C4-2B (cell line): ENCODE measurements around the gene KSR2.
A peak's percentile ranks its signal among the peaks of the same experiment; 100 is the strongest.

ENCODE experiments used
- H3K27ac ChIP-seq: fragments of 450-650 bp; 2 replicates; pipeline ENCODE4 v1.5.1; 2017
- ZFX ChIP-seq: fragments of 450-650 bp; IDR thresholded peaks from 2 replicates; pipeline ENCODE4 v1.6.1; 2017
- TF ChIP-seq, protein P1 (sequence below): fragments of 450-650 bp; conservative IDR thresholded peaks from 2 replicates; pipeline ENCODE4 v1.5.1; 2017; ENCODE audit warnings: mild to moderate bottlenecking

The KSR2 gene

DNA sequence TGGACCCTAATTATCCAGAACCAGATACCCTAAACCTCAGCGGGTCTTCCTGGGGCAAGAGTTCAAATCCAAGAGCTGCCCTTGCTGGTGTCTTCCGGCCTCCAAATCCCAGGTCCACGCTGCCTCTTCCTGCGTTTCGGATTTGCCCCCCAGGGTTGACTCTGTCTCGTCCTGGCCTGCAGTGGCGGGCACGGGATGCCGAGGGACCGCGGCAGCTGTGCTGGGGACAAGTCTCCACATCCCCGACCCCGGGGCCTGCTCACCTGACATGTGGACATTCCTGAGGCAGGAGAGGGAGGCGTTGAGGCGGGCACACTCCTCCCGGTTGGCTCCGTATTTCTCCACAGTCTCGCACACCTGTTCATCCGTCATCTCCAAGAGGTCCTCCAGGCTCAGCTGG lies 113.6 kb downstream of the KSR2 start:
- TF ChIP-seq ZFX = no peak
- TF ChIP-seq, protein P1, sequence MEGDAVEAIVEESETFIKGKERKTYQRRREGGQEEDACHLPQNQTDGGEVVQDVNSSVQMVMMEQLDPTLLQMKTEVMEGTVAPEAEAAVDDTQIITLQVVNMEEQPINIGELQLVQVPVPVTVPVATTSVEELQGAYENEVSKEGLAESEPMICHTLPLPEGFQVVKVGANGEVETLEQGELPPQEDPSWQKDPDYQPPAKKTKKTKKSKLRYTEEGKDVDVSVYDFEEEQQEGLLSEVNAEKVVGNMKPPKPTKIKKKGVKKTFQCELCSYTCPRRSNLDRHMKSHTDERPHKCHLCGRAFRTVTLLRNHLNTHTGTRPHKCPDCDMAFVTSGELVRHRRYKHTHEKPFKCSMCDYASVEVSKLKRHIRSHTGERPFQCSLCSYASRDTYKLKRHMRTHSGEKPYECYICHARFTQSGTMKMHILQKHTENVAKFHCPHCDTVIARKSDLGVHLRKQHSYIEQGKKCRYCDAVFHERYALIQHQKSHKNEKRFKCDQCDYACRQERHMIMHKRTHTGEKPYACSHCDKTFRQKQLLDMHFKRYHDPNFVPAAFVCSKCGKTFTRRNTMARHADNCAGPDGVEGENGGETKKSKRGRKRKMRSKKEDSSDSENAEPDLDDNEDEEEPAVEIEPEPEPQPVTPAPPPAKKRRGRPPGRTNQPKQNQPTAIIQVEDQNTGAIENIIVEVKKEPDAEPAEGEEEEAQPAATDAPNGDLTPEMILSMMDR = no peak
- H3K27ac ChIP-seq = no peak overlapping the region

DNA sequence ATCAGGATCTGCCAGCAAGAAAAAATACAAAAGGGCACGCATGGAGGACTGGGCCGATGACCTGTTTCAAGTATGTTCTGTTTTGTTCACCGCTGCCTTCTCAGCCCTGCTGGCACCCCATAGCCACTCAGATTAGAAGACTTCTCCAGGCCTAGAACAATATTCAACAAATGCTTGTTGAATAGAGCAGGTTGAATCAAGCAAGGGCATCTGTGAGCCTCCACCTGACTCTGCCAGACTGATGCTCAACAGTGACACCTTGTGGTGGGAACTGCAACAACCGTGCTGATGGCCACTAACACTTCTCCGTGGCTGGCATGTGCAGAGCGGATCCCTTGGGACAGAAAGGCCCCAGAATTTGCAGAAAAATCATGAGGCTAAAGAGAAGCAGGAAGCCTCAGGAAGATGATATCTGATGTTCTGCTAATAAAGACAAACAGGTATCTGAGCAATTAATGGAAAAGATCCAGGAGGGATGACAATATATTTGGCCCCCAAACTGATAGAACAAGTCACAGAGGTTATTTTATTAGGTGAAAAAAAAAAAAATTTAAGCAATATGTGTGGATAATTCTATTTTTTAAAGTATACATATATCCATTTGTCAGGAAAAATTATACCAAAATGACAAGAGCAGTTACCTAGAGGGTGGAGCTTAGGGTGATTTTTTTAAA lies 114.3 kb downstream of the KSR2 start:
- no peak overlapping the region for H3K27ac ChIP-seq
- no peak for TF ChIP-seq ZFX
- TF ChIP-seq, protein P1 = peak; percentile 89

DNA sequence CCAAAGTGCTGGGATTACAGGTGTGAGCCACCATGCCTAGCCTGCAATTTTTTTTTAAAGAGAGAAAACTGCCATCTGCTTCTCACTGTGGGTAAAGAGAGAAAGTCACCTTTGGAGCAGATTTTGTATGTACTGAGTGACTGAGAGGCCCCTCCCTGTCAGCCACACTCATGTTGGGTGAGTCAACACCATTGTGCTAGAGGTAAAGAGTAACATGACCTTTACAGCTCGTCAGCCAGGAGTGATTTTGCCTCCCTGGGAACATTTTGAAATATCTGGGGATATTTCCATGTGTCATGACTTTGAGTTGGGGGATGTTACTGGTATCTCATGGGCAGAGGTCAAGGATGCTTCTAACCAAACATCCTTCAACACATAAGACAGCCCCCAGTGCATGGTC lies 115.2 kb downstream of the KSR2 start:
- no peak overlapping the region for H3K27ac ChIP-seq
- no peak for TF ChIP-seq ZFX
- TF ChIP-seq, protein P1 = no peak

DNA sequence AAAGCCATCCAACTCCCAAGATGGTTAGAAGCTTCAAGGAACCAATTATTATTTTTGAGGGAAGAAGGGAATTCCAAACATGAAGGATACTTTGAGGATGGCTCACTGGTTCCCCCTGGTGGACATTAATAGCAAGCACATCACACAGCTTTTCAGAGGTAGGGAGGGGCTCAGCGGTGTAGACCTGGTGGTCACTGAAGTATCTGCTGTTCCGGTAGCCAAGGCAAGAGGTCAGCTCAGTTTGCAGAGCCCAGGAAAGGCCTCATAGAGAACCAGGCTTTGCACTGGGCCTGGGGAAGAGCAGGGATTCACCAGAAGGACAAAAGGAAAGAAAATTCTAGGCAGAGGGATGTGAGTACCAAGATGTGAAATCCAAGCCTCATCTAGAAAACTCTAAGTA lies 118.7 kb downstream of the KSR2 start:
- H3K27ac ChIP-seq = no peak overlapping the region
- TF ChIP-seq, protein P1 = peak; percentile 85
- no peak for TF ChIP-seq ZFX

DNA sequence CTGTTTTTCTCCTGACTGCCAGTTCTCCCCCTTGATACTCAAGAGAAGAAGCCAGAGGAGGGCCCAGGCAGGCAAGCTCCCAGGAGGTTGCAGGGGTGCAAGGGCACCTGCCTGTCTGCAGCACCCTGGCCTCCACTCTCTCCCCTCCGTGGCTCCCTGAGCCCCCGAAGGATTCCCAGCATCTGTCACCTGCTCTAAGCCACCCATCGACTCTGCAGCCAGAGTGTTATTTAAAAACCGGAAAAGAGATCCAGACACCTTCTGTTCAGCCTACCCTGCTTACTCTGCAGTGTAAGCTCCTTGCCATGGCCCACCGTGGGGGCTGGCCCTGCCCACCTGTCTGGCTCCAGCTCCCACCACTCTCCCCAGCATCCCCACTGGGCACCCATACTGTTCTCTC lies 121.4 kb downstream of the KSR2 start:
- H3K27ac ChIP-seq = no peak overlapping the region
- TF ChIP-seq ZFX = no peak
- TF ChIP-seq, protein P1 = no peak

DNA sequence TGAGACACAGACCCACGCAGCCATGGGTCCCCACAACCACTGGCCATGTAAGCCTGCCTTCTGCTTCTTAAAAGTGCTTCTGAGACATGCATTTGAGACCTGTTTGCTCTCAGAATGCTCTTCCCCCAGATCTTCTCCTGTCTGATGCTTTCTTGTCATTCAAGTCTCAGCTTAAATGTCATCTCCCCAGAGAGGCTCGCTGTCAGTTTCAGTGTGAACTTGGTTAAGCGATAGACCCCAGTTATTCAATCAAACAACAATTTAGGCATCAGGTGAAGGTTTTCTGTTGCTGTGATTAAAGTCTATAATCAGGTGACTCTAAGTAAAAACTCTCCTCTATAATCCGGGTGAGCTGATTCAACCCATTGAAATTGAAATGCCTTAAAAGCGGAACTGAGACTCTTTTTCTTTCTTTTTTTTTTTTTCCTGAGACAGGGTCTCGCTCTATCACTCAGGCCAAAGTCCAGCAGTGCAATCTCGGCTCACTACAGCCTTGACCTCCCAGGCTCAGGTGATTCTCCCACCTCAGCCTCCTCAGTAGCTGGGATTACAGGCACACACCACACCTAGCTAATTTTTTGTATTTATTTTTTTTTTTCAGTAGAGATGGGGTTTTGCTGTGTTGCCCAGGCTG lies 123.4 kb downstream of the KSR2 start:
- no peak for TF ChIP-seq ZFX
- TF ChIP-seq, protein P1 = no peak

DNA sequence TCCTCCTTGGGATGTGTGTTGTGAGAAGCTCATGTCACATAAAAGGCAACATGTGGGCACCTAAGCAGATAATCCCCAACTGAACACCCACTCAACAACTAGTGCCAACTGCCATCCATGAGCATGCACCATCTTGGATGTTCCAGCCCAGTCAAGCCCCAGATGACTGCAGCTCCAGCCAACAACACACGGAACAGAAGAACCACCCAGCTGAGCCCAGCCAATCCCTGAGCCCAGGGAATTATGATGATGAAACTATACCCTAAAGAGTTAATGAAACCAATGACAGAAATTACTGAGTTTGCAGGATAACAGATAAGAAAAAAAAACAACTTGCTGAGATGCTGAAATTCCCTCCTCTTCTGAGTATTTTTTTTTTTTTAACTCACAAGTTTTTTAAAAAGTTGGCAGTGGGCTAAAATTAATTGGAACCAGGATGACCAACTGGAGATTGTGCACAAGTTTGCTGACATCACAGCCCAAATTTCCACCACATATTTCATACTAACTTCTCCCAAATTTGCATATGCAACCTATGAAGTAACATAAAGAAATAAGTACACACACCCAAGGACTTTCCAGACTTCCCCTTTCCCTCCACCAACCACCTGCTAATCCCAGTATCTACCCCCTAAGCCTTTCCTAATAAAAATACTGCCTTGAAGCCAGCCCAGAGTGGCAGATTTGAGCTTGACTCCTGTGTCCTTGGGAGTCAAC lies 124.5 kb downstream of the KSR2 start:
- no peak overlapping the region for H3K27ac ChIP-seq
- TF ChIP-seq ZFX = no peak
- TF ChIP-seq, protein P1 = no peak

More for the DNA sequence above, 123.4 kb downstream of the KSR2 start:
- H3K27ac ChIP-seq = no peak overlapping the region
